NCI-H460 (cell line): ENCODE measurements around the gene CCDC138. TPM values are rescaled to one million over a fixed set of nuclear protein-coding genes. Genes with fewer than 3 reads are reported as not detected.

ENCODE experiments used
- DNase-seq: peaks from one replicate; pipeline ENCODE4 v3.0.0-alpha.2; 2016; ENCODE audit warnings: low read depth; ENCODE audit errors: extremely low read depth
- total RNA-seq: library from RNA; depleted of rRNA; stranded (reverse); fragments of >200 nt; shearing (Covaris generic); gene quantifications from 2 replicates; pipeline ENCODE4 v1.2.3, GENCODE V29; 2014

CCDC138 gene
- total RNA-seq, 1 experiment from 2014 or later, result 16.0 TPM

GRCh38 chr2:108824316-108825070 is 37.9 kb downstream of the CCDC138 start:
- DNase-seq, result no peak

GRCh38 chr2:108825254-108825653 is 38.7 kb downstream of the CCDC138 start:
- no peak for DNase-seq

- DNase-seq, result no peak
Observed at GRCh38 chr2:108825736-108826135, 39.2 kb downstream of the CCDC138 start.

DNA sequence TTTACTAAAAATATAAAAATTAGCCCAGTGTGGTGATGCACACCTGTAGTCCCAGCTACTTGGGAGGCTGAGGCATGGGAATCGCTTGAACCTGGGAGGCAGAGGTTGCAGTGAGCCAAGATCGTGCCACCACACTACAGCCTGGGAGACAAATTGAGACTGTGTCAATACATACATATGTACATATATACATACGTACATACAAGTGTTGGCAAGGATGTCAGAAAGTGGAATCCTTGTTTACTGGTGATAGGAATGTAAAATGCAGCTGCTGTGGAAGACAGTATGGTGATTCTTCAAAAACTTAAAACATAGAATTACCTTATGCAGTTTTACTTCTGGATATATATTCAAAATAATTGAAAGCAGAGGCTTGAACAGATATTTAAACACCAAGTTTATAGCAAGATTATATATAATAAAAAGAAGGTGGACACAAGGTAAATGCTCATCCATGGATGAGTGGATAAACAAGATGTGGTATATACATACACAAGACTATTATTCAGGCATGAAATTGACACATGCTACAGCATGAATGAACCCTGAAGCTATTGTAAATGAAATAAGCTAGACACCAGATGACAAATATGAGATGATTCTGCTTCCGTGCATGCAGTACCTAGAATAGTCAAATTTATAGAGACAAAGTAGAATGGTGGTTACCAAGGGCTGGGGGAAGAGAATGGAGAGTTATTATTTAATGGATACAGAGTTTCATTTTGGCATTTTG is 43.2 kb downstream of the CCDC138 start:
- no peak for DNase-seq

- DNase-seq, result no peak
Observed at GRCh38 chr2:108833219-108833618, 46.6 kb downstream of the CCDC138 start.

DNA sequence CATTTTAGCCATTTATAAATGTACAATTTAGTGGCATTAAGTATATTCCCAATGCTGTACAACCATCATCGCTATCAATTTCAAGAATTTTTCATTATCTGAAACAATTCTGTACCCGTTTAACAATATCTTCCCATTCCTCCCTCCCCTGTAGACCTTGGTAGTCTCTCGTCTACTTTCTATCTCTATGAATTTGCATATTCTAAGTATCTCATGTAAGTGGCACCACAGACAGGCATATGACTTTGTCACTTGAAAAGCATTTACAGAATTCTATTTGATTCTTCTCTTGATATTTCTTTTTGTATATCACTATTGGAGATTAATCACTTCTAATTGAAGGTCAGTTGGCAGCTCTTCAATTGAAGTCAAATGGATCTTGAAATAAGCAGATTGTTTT is 48.0 kb downstream of the CCDC138 start:
- DNase-seq, result no peak

- no peak for DNase-seq
Observed at GRCh38 chr2:108835040-108835439, 48.5 kb downstream of the CCDC138 start.

- no peak for DNase-seq
Observed at GRCh38 chr2:108837198-108837597, 50.6 kb downstream of the CCDC138 start.

- no peak for DNase-seq
Observed at GRCh38 chr2:108841506-108841905, 54.9 kb downstream of the CCDC138 start.

DNA sequence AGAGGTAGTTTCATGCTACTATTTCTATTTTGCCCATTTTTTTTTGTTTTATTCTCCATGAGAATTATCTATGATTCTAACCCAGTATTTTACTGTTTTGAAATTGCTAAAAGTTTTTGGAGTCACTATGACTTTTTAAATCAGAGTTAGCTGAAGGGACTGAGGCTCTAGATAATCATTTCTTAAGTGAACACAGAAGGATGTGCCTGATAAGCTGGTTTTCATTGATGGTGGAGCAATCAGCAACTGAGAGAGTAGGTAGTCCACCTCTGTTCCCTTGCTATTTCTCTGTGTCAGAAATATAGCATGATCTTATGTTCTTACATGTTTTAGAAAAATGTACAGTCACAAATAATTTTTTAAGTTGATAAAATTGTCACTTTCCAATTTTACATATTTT is 59.4 kb downstream of the CCDC138 start:
- no peak for DNase-seq

DNA sequence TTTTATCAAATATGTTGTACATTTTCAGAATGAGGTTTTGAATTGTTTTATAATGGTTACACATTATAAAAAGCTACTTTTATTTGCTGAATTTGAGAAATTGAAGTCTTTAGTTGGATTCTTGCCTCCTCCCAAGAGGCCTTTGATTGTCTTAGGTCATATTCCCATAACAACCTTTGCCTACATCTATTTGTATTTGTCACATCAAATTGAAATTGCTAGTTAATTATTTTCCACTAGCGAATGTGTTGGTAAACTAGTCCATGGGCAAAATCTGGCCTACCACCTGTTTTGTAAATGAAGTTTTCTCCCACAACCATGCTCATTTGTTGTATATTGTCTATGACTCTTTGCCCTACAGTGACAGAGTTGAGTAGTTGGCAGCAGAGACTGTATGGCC is 60.4 kb downstream of the CCDC138 start:
- DNase-seq, result no peak

GRCh38 chr2:108852375-108852774 is 65.8 kb downstream of the CCDC138 start:
- DNase-seq, result no peak

DNA sequence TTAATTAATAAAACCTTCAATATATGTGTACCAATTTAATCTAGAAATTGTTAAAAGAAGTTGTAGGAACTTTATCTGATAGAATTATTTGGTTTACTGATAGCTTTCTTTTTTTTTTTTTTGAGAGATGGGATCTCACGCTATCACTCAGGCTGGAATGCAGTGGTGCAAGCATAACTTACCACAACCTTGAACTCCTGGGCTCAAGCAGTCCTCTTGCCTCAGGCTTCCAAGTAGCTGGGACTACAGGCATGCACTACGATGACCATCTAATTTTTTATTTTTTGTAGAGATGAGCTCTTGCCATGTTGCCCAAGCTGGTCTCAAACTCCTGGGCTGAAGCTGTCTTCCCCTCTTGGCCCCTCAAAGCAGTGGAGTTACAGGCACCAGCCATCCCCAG is 66.8 kb downstream of the CCDC138 start:
- DNase-seq, result no peak

DNA sequence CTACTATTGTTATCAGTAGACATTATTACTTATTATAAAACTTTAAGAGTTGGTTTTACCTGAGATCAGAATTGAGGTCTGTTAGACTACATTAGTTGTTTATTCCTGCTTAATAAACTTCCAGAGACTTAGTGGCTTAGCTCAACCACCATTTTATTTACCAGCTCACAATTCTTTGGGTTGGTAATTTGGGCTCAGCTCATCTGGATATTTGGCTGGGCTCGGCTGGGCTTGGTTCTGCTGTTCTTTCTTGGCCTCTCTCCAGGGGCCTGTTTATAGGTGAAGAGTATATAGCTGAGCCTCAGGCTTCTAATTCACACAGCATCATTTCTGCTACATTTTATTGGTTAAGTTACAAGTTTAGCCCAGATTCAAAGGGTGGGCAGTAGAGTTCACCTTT is 67.9 kb downstream of the CCDC138 start:
- DNase-seq, result no peak

DNA sequence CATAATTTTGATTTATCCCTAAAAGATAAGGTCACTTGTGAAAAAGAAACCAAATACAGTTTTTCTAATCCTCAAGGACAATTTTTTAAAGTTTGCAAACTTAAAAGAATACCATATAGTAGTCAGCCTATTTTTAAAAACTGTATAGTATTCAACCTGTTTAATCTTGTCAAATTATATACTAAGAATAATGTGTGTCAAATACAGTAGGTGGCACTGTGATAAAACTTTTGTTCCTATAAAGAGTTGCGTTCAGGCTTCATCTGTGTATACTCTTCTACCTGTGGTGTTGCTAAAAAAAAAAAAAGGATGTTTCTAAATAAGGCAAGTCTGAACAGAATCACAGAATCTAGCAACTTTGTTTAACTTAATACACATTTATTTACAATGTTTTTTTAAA is 68.6 kb downstream of the CCDC138 start:
- DNase-seq, result peak; percentile 15

DNA sequence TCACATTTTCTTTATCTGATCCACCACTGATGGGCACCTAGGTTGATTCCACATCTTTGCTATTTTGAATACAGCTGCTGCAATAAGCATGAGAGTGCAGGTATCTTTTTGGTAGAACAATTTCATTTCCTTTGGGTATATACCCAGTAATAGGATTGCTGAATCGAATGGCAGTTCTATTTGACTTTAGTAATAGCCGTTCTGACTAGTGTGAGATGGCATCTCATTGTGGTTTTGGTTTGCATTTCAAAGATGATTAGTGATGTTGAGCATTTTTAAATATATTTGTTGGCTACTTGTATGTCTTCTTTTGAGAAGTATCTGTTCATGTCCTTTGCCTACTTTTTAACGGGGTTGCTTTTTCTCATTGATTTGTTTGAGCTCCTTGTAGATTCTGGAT is 72.3 kb downstream of the CCDC138 start:
- DNase-seq, result no peak

DNA sequence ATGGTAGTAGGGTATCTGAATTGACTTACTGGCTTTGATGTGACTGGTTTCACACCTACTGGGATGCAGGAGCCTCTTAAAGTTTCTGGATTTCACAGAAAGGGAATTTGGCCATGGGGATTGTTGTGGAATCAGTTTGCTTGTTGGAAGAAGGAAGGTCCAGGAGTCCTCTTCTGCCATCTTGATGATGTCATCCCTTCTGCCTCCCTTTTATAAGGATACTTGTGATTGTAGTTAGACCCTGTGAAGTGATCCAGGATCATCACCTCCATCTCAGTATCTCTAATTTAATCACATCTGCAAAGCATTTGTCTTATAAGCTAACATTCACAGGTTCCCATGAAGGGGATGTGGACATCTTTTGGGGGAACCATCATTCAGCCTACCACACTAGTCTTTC is 79.5 kb downstream of the CCDC138 start:
- no peak for DNase-seq

GRCh38 chr2:108868911-108869310 is 82.3 kb downstream of the CCDC138 start:
- DNase-seq, result no peak

- no peak for DNase-seq
Observed at GRCh38 chr2:108869542-108869941, 83.0 kb downstream of the CCDC138 start.

- DNase-seq, result no peak
Observed at GRCh38 chr2:108870069-108870644, 83.6 kb downstream of the CCDC138 start.

- DNase-seq, result no peak
Observed at GRCh38 chr2:108877506-108877905, 90.9 kb downstream of the CCDC138 start.

GRCh38 chr2:108878276-108878675 is 91.7 kb downstream of the CCDC138 start:
- no peak for DNase-seq
